Right renal cortex interstitium (tissue), 3 donors: Measurements from ENCODE around the gene KRTAP16-1. TPM values are rescaled to one million over a fixed set of nuclear protein-coding genes. Genes with fewer than 3 reads are reported as not detected.
"Not testable (repeated sequence)": the region's sequence is repeated elsewhere in the genome, so short reads cannot be mapped to it uniquely, and the experiment has no call there.

ENCODE experiments used
- DNase-seq, 3 donors: peaks; one replicate each; pipeline ENCODE4 v3.0.0-alpha.2; 2013; ENCODE audit warnings: low read depth in 3 of 3, low spot score in 2 of 3
- polyA plus RNA-seq, 3 donors: library from polyadenylated mRNA; unstranded; fragments of 120-200 nt; gene quantifications; one replicate each; pipeline ENCODE4 v1.2.1, GENCODE V29; 2013; ENCODE audit not compliant: insufficient read length in 3 of 3

KRTAP16-1 gene
- polyA plus RNA-seq: not detected

- DNase-seq: no peak
Measured at GRCh38 chr17:41308918-41309359, at the start of gene KRTAP16-1. TSS of gene KRTAP16-1 (minus strand) at chr17:41309309. CDS start at chr17:41309253, 56 bp downstream.

- DNase-seq: no peak
Measured at GRCh38 chr17:41354536-41354935, 45.4 kb upstream of the KRTAP16-1 start.

- DNase-seq: no peak
Measured at GRCh38 chr17:41352597-41353366, 43.7 kb upstream of the KRTAP16-1 start.

- no peak for DNase-seq
Measured at GRCh38 chr17:41351177-41351576, 42.1 kb upstream of the KRTAP16-1 start.

GRCh38 chr17:41350381-41350878, 41.3 kb upstream of the KRTAP16-1 start, which contains the start of gene KRT33A:
TSS of gene KRT33A (minus strand) at chr17:41350828. CDS start at chr17:41350767, 61 bp downstream.
- DNase-seq: not testable (repeated sequence)

- no peak for DNase-seq
Measured at GRCh38 chr17:41347869-41348760, 39.0 kb upstream of the KRTAP16-1 start.

- DNase-seq: not testable (repeated sequence)
Measured at GRCh38 chr17:41346421-41346820, 37.3 kb upstream of the KRTAP16-1 start.

GRCh38 chr17:41345992-41346391, 36.9 kb upstream of the KRTAP16-1 start:
- DNase-seq: no peak

GRCh38 chr17:41343029-41343428, 33.9 kb upstream of the KRTAP16-1 start:
- DNase-seq: no peak

- DNase-seq: no peak
Measured at GRCh38 chr17:41340934-41341861, 32.1 kb upstream of the KRTAP16-1 start.

- DNase-seq: no peak
Measured at GRCh38 chr17:41340494-41340893, 31.4 kb upstream of the KRTAP16-1 start.

GRCh38 chr17:41339571-41340172, 30.6 kb upstream of the KRTAP16-1 start:
- DNase-seq: no peak

- DNase-seq: no peak
Measured at GRCh38 chr17:41338961-41339485, 29.9 kb upstream of the KRTAP16-1 start.

GRCh38 chr17:41335747-41336146, 26.6 kb upstream of the KRTAP16-1 start:
- no peak for DNase-seq

- DNase-seq: no peak
Measured at GRCh38 chr17:41334385-41335305, 25.5 kb upstream of the KRTAP16-1 start.

- no peak for DNase-seq
Measured at GRCh38 chr17:41333836-41334235, 24.7 kb upstream of the KRTAP16-1 start.

GRCh38 chr17:41333098-41333497, 24.0 kb upstream of the KRTAP16-1 start:
- DNase-seq: no peak

GRCh38 chr17:41332239-41332638, 23.1 kb upstream of the KRTAP16-1 start:
- DNase-seq: no peak
